GM12873 (cell line): ENCODE data around the gene HNRNPUL2.

ENCODE experiments used
- TF ChIP-seq, protein P1 (sequence below): IDR thresholded peaks from 2 replicates; pipeline ENCODE4 v1.5.1; 2012; ENCODE audit warnings: low read depth, mild to moderate bottlenecking, moderate library complexity, low read length, control low read depth; ENCODE audit not compliant: insufficient read depth; ENCODE audit errors: missing control alignments

HNRNPUL2 gene

GRCh38 chr11:62676698-62677097, 50.6 kb downstream of the HNRNPUL2 start:
- TF ChIP-seq, protein P1, sequence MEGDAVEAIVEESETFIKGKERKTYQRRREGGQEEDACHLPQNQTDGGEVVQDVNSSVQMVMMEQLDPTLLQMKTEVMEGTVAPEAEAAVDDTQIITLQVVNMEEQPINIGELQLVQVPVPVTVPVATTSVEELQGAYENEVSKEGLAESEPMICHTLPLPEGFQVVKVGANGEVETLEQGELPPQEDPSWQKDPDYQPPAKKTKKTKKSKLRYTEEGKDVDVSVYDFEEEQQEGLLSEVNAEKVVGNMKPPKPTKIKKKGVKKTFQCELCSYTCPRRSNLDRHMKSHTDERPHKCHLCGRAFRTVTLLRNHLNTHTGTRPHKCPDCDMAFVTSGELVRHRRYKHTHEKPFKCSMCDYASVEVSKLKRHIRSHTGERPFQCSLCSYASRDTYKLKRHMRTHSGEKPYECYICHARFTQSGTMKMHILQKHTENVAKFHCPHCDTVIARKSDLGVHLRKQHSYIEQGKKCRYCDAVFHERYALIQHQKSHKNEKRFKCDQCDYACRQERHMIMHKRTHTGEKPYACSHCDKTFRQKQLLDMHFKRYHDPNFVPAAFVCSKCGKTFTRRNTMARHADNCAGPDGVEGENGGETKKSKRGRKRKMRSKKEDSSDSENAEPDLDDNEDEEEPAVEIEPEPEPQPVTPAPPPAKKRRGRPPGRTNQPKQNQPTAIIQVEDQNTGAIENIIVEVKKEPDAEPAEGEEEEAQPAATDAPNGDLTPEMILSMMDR = no peak

- TF ChIP-seq, protein P1 = no peak
These were observed 54.1 kb downstream of the HNRNPUL2 start for GRCh38 chr11:62673196-62673525.

GRCh38 chr11:62671608-62672389, 55.5 kb downstream of the HNRNPUL2 start, which contains the start of the genes LBHD1 and UQCC3:
TSS of gene LBHD1 (minus strand) at chr11:62672267. CDS start at chr11:62670031, 2,236 bp downstream.
TSS of gene UQCC3 (plus strand) at chr11:62671673. CDS start at chr11:62671746, 73 bp downstream.
- TF ChIP-seq, protein P1 = no peak

- TF ChIP-seq, protein P1 = no peak
These were observed 56.0 kb downstream of the HNRNPUL2 start for GRCh38 chr11:62671236-62671607.

DNA sequence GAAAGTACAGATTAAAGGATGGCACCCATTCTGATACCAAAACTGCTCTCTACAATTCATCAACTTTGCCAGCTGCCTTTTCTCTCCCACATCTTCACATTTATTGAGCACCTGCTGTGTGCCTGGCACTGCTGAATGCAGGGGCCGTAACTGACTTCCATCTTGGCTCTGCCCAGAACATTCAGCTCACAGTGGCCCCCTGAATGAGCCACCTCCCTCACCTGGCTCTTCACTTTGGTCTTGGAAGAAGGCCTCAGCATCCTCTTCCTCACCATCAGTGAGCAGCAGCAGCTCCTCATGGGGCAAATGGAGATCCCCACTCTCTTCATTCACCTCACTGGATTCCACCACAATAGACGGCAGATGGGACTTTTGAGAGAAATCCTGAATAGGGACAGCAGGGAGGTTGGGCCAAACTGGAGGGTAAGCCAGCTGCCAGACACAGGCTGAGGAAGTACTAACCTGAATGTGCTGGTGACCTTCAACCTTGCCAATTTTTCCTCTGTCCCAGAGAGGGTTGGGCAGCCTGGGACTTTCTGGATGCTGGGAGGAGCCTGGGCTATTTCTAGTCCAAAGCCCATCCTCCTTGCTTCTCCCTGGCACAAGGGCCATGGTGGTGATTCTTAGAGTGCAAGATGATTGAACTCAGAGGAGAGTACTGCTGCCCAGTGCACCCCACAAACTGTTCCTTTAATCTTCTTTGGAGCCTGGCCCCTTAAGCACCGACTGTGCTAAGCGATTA, 57.7 kb downstream of the HNRNPUL2 start:
- TF ChIP-seq, protein P1 = no peak

GRCh38 chr11:62667460-62667859, 59.8 kb downstream of the HNRNPUL2 start:
- TF ChIP-seq, protein P1 = no peak

DNA sequence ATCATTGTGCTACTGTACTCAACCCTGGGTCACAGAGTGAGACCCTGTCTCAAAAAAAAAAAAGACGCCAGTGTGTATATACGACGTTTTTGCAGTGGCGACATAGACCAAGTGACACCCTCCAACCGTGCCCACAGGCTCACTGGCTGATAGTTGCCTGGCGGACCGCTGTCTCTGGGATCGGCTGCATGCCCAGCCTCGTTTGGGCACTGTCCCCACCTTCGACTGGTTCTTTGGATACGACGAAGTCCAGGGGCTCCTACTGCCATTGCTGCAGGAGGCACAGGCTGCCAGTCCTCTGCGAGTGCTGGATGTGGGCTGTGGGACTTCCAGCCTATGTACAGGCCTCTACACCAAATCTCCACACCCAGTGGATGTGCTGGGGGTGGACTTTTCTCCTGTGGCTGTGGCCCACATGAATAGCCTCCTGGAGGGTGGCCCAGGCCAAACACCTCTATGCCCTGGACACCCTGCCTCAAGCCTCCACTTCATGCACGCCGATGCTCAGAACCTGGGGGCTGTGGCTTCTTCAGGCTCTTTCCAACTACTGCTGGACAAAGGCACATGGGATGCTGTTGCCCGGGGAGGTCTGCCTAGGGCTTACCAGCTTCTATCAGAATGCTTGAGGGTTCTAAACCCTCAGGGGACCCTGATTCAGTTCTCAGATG, 60.9 kb downstream of the HNRNPUL2 start:
- TF ChIP-seq, protein P1 = no peak
